MM.1S (cell line): ENCODE results near the gene MAB21L4.

ENCODE experiments used
- DNase-seq: peaks from one replicate; pipeline ENCODE4 v3.0.0-alpha.2; 2015
- H2AFZ ChIP-seq: fragments of 300-600 bp; sonication (generic); 2 replicates; pipeline ENCODE4 v1.6.0; 2016; ENCODE audit warnings: antibody characterized with exemption, low read length
- H3F3A ChIP-seq: fragments of 300-600 bp; sonication (generic); 2 replicates; pipeline ENCODE4 v1.6.1; 2016; ENCODE audit warnings: mild to moderate bottlenecking, antibody characterized with exemption, low read length, moderate library complexity, mixed read lengths; ENCODE audit not compliant: insufficient read depth
- H3K27ac ChIP-seq: fragments of 300-600 bp; sonication (generic); 2 replicates; pipeline ENCODE4 v1.5.1; 2016; ENCODE audit warnings: mild to moderate bottlenecking, low read length
- H3K27me3 ChIP-seq: fragments of 300-600 bp; sonication (generic); replicated peaks from 2 replicates; pipeline ENCODE4 v1.6.0; 2016; ENCODE audit warnings: low read length; ENCODE audit not compliant: insufficient read depth
- H3K36me3 ChIP-seq: fragments of 300-600 bp; sonication (generic); replicated peaks from 2 replicates; pipeline ENCODE4 v1.6.1; 2016; ENCODE audit warnings: mild to moderate bottlenecking, low read length, mixed read lengths; ENCODE audit not compliant: insufficient read depth
- H3K4me1 ChIP-seq: fragments of 300-600 bp; sonication (generic); 2 replicates; pipeline ENCODE4 v1.6.1; 2016; ENCODE audit warnings: low read length, mixed read lengths
- H3K4me2 ChIP-seq: fragments of 300-600 bp; sonication (generic); 2 replicates; pipeline ENCODE4 v1.6.0; 2016; ENCODE audit warnings: low read depth, low read length
- H3K4me3 ChIP-seq: fragments of 300-600 bp; sonication (generic); 2 replicates; pipeline ENCODE4 v1.5.1; 2016; ENCODE audit warnings: low read length, mixed read lengths
- H3K79me2 ChIP-seq: fragments of 300-600 bp; sonication (generic); 2 replicates; pipeline ENCODE4 v1.6.1; 2016; ENCODE audit warnings: mixed run types, low read length, mixed read lengths
- H3K9ac ChIP-seq: fragments of 300-600 bp; sonication (generic); 2 replicates; pipeline ENCODE4 v1.6.1; 2016; ENCODE audit warnings: low read length, mixed read lengths
- H3K9me2 ChIP-seq: fragments of 300-600 bp; sonication (generic); replicated peaks from 2 replicates; pipeline ENCODE4 v1.6.1; 2016; ENCODE audit warnings: mild to moderate bottlenecking, low read length, mixed read lengths; ENCODE audit not compliant: insufficient read depth
- H3K9me3 ChIP-seq: fragments of 300-600 bp; sonication (generic); replicated peaks from 2 replicates; pipeline ENCODE4 v1.6.1; 2016; ENCODE audit warnings: mild to moderate bottlenecking, low read length, mixed read lengths; ENCODE audit not compliant: insufficient read depth
- H4K20me1 ChIP-seq: fragments of 300-600 bp; sonication (generic); 2 replicates; pipeline ENCODE4 v1.6.1; 2016; ENCODE audit warnings: mild to moderate bottlenecking, low read length, moderate library complexity, mixed read lengths; ENCODE audit not compliant: insufficient read depth
- EZH2 ChIP-seq: fragments of 300-600 bp; sonication (generic); optimal IDR thresholded peaks from 2 replicates; pipeline ENCODE3; 2017; ENCODE audit warnings: low read depth, mild to moderate bottlenecking, antibody characterized with exemption, low read length, mixed read lengths
- EZH2phosphoT487 ChIP-seq: fragments of 300-600 bp; sonication (generic); IDR thresholded peaks from 2 replicates; pipeline ENCODE4 v1.6.1; 2018; ENCODE audit warnings: antibody characterized with exemption, low read length
- TF ChIP-seq, protein P1 (sequence below): fragments of 300-600 bp; sonication (generic); IDR thresholded peaks from 2 replicates; pipeline ENCODE4 v1.5.1; 2016; ENCODE audit warnings: antibody characterized with exemption, low read length, mixed read lengths

Gene MAB21L4

DNA sequence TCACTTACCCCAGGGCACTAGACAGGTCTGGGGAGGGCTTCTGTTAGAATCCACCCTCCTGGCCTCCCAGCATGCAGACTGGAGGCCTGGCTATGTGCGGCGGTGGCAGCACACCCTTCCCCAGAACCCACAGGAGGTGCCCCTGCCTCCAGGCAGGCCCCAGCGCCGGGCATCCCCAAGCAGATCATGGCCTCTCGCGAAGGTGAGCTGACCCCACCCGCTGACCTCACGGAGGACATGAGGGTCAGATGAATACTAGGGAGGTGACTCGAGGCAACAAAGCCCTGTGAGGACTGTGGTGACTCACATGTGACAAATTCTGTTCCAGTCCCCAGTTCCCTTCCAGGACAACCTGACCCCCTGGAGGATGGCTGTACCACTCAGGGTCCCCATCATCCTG is 1.9 kb downstream of the MAB21L4 start:
- Histone ChIP-seq H3K9me2 (no peaks in the 10 kb centered on the region), H3K79me2 (no peaks in the 10 kb centered on the region), H2AFZ (no peak overlapping the region), H4K20me1 (no peaks in the 10 kb centered on the region), H3K9ac (no peak overlapping the region), H3K4me3 (no peak overlapping the region), H3K27ac (no peak overlapping the region), H3K36me3 (no peaks in the 10 kb centered on the region), H3K27me3 (peaks cover 19% of the 10 kb centered on the region), H3K4me1 (no peaks in the 10 kb centered on the region), H3K9me3 (no peaks in the 10 kb centered on the region), H3F3A (no peaks in the 10 kb centered on the region), H3K4me2 (no peak overlapping the region)
- no peak for DNase-seq
- TF ChIP-seq EZH2phosphoT487: no peak
- TF ChIP-seq, protein P1, sequence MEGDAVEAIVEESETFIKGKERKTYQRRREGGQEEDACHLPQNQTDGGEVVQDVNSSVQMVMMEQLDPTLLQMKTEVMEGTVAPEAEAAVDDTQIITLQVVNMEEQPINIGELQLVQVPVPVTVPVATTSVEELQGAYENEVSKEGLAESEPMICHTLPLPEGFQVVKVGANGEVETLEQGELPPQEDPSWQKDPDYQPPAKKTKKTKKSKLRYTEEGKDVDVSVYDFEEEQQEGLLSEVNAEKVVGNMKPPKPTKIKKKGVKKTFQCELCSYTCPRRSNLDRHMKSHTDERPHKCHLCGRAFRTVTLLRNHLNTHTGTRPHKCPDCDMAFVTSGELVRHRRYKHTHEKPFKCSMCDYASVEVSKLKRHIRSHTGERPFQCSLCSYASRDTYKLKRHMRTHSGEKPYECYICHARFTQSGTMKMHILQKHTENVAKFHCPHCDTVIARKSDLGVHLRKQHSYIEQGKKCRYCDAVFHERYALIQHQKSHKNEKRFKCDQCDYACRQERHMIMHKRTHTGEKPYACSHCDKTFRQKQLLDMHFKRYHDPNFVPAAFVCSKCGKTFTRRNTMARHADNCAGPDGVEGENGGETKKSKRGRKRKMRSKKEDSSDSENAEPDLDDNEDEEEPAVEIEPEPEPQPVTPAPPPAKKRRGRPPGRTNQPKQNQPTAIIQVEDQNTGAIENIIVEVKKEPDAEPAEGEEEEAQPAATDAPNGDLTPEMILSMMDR: no peak
- no peak for TF ChIP-seq EZH2

DNA sequence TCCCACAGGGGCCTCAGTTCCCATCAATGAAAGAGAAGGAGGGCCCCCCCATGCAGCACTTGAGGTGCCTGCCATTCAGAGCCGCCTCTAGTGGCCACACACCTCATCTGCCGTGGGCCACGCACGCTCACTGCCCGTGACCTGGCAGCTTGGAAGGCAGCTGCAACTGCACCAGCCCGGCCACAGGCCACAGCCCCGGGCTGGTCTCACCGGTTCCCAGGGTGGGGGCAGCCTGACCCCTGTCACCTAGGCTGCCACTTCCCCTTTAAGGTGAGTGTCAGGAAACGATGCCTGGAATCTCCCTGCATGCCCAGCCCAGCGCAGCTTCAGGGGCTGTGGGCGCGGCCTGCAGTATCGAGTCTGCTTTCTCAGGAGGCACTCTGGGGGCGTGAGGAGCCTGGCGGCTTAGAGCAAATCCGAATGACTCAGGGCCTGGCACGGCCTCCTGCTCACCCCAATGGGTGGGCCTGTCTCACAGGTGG is 2.6 kb downstream of the MAB21L4 start:
- H3F3A ChIP-seq: no peaks in the 10 kb centered on the region
- H3K27me3 ChIP-seq: peaks cover 13% of the 10 kb centered on the region
- no peak overlapping the region for H2AFZ ChIP-seq
- H3K36me3 ChIP-seq: no peaks in the 10 kb centered on the region
- no peaks in the 10 kb centered on the region for H3K9me2 ChIP-seq
- H3K9ac ChIP-seq: no peak overlapping the region
- H4K20me1 ChIP-seq: no peaks in the 10 kb centered on the region
- H3K4me2 ChIP-seq: no peak overlapping the region
- DNase-seq: no peak
- TF ChIP-seq, protein P1: no peak
- TF ChIP-seq EZH2 (no peak), EZH2phosphoT487 (no peak)
- H3K4me1 ChIP-seq: no peaks in the 10 kb centered on the region
- no peak overlapping the region for H3K4me3 ChIP-seq
- no peaks in the 10 kb centered on the region for H3K9me3 ChIP-seq
- no peak overlapping the region for H3K27ac ChIP-seq
- no peaks in the 10 kb centered on the region for H3K79me2 ChIP-seq

DNA sequence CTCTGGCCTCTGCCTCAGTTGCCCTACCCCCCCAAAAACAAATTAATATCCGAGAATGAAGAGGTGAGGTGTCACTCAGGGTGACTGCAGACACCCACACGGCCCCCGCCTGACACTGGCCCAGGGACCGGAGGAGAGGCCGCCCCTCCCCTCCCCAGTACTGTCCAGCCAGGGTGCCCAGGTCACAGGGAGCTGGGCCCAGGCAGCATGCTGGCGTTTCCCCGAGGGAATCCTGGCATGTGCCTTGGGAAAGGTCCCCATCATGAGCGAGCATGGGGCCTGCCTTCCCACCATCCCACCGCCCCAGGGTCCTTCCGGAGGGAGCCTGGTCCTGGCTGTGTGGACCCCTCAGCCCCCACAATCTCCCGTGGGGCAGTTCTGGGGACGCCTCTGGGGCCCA is 3.0 kb downstream of the MAB21L4 start:
- TF ChIP-seq, protein P1: no peak
- TF ChIP-seq EZH2phosphoT487 (no peak), EZH2 (no peak)
- no peaks in the 10 kb centered on the region for H3K9me2 ChIP-seq
- H3K79me2 ChIP-seq: no peaks in the 10 kb centered on the region
- peaks cover 8% of the 10 kb centered on the region for H3K27me3 ChIP-seq
- no peak overlapping the region for H3K4me2 ChIP-seq
- H3F3A ChIP-seq: no peaks in the 10 kb centered on the region
- no peaks in the 10 kb centered on the region for H3K36me3 ChIP-seq
- no peak overlapping the region for H2AFZ ChIP-seq
- H4K20me1 ChIP-seq: no peaks in the 10 kb centered on the region
- no peak for DNase-seq
- H3K4me1 ChIP-seq: no peaks in the 10 kb centered on the region
- no peaks in the 10 kb centered on the region for H3K9me3 ChIP-seq
- H3K27ac ChIP-seq: no peak overlapping the region
- no peak overlapping the region for H3K4me3 ChIP-seq
- H3K9ac ChIP-seq: no peak overlapping the region
